Amygdala (tissue), 56 donors: ENCODE results near the gene SCD.

Experiments
- DNase-seq, 56 donors: peaks; one replicate each; lab custom pipeline; 2025; lab: John Stamatoyannopoulos, UW

Gene SCD

GRCh38 chr10:100391163-100392002 lies 44.4 kb downstream of the SCD start:
- DNase-seq, result no peak

DNA sequence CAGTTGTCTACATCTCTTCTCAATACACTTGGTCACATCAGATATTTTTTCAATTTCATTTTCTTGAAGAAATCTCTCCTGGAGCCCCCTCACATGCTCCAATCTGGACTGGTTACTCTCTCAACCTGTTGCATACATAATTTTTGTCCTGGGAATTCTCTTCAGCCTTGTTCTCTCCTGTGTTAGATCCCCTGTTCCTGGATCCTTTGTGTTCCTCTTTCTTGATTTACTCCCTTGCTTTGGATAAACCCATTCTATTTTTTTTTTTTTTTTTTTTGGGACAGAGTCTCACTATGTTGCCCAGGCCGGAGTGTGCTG lies 45.6 kb downstream of the SCD start:
- no peak for DNase-seq

- DNase-seq, result no peak
These were observed 48.6 kb downstream of the SCD start for GRCh38 chr10:100395626-100396025.

- no peak for DNase-seq
These were observed 49.6 kb downstream of the SCD start for GRCh38 chr10:100396605-100397004.

DNA sequence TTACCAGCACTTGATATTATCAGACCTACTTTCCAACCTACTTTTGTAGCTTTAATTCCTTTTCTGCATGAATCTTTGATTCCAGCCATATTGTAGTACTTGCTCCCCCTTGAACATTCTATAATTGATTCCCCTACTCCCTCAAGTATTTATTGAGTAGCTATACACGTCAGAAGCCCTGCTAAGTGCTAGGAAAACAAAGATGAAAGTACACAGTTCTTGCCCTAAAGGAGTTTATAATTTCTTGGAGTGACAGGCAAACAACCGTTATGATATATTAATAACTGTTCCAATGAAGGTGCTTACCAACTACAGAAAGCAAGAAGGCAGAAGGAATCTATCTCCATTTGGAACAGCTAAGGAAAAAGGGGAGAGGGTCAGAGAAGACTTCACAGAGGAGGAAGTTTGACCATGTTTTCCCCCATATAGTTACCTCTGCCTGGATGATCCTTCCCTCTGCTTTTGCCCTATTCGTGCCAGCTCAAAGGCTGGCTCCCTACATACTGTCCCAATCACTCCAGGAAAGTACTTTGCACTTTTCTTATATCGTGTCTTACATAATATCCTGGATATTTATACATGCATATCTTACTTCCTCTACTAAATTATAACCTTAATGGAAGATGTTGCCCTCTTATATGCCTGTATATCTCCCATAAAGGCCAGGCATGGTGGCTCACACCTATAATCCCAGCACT lies 54.7 kb downstream of the SCD start:
- DNase-seq, result no peak

DNA sequence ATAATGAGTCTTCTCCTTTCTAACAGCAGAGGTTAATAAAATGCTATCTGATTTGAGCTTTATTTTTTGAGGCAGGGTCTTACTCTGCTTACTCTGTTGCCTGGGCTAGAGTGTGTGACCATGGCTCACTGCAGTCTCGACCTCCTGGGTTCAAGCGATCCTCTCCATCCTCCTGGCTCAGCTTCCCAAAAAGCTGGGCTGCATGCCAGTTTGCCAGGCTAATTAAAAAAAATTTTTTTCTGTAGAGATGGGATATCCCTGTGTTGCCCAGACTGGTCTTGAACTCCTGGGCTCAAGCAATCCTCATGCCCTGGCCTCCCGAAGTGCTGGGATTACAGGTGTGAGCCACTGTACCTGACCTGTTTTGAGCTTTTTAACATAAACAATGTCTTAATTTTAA lies 56.7 kb downstream of the SCD start:
- no peak for DNase-seq

DNA sequence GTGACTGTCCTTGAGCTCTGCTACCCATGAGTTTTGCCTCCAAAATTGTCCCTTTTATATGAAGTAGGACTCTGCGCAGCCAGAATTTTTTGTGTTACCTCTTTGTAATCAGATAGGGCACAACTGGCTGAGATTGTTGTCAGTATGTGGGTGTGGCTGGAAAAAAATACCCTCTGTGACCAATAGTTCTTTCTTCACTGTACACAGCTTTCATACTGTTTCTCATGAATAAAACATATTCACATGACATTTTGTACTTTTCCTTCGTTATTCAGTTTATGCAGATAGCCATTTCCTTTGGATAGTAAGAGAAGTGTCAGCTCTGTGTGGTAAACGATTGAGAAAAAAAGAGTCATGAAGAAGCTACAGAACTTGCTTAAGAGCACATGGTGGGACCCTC lies 66.1 kb downstream of the SCD start:
- DNase-seq, result no peak
